Measurements from ENCODE around the gene DDAH1.

Gene DDAH1

GRCh38 chr1:85358702-85359438 is 106.1 kb downstream of the DDAH1 start:
- no peak for TF ChIP-seq GATA3 (IDR thresholded peaks at IDR 0.05; ENCODE audit: low read depth, low read length)
- TF ChIP-seq GATA2 (IDR thresholded peaks at IDR 0.05; ENCODE audit: low read depth, low read length) = no peak

GRCh38 chr1:85357817-85358216 is 107.1 kb downstream of the DDAH1 start:
- no peak for TF ChIP-seq GATA3 (IDR thresholded peaks at IDR 0.05; ENCODE audit: low read depth, low read length)
- no peak for TF ChIP-seq GATA2 (IDR thresholded peaks at IDR 0.05; ENCODE audit: low read depth, low read length)

GRCh38 chr1:85356130-85356529 is 108.8 kb downstream of the DDAH1 start:
- TF ChIP-seq GATA2 (IDR thresholded peaks at IDR 0.05; ENCODE audit: low read depth, low read length) = no peak
- TF ChIP-seq GATA3 (IDR thresholded peaks at IDR 0.05; ENCODE audit: low read depth, low read length) = no peak

GRCh38 chr1:85352055-85352454 is 112.9 kb downstream of the DDAH1 start:
- TF ChIP-seq GATA3 (IDR thresholded peaks at IDR 0.05; ENCODE audit: low read depth, low read length) (no peak), GATA2 (IDR thresholded peaks at IDR 0.05; ENCODE audit: low read depth, low read length) (no peak)

- no peak for TF ChIP-seq GATA3 (IDR thresholded peaks at IDR 0.05; ENCODE audit: low read depth, low read length)
- no peak for TF ChIP-seq GATA2 (IDR thresholded peaks at IDR 0.05; ENCODE audit: low read depth, low read length)
Measured at GRCh38 chr1:85351202-85351828, 113.6 kb downstream of the DDAH1 start.

- no peak for TF ChIP-seq GATA3 (IDR thresholded peaks at IDR 0.05; ENCODE audit: low read depth, low read length)
- no peak for TF ChIP-seq GATA2 (IDR thresholded peaks at IDR 0.05; ENCODE audit: low read depth, low read length)
Measured at GRCh38 chr1:85349224-85349623, 115.7 kb downstream of the DDAH1 start.

GRCh38 chr1:85347908-85348307 is 117.1 kb downstream of the DDAH1 start:
- no peak for TF ChIP-seq GATA3 (IDR thresholded peaks at IDR 0.05; ENCODE audit: low read depth, low read length)
- TF ChIP-seq GATA2 (IDR thresholded peaks at IDR 0.05; ENCODE audit: low read depth, low read length) = no peak

- TF ChIP-seq GATA3 (IDR thresholded peaks at IDR 0.05; ENCODE audit: low read depth, low read length) = no peak
Measured at GRCh38 chr1:85344256-85344694, 120.7 kb downstream of the DDAH1 start.

GRCh38 chr1:85343612-85344255 is 121.2 kb downstream of the DDAH1 start:
- TF ChIP-seq GATA2 (IDR thresholded peaks at IDR 0.05; ENCODE audit: low read depth, low read length) (no peak), GATA3 (IDR thresholded peaks at IDR 0.05; ENCODE audit: low read depth, low read length) (no peak)

- no peak for TF ChIP-seq GATA2 (IDR thresholded peaks at IDR 0.05; ENCODE audit: low read depth, low read length)
- TF ChIP-seq GATA3 (IDR thresholded peaks at IDR 0.05; ENCODE audit: low read depth, low read length) = no peak
Measured at GRCh38 chr1:85343213-85343611, 121.7 kb downstream of the DDAH1 start.

- TF ChIP-seq GATA3 (IDR thresholded peaks at IDR 0.05; ENCODE audit: low read depth, low read length) = no peak
- TF ChIP-seq GATA2 (IDR thresholded peaks at IDR 0.05; ENCODE audit: low read depth, low read length) = no peak
Measured at GRCh38 chr1:85342207-85342606, 122.8 kb downstream of the DDAH1 start.

GRCh38 chr1:85340427-85340826 is 124.5 kb downstream of the DDAH1 start:
- TF ChIP-seq GATA3 (IDR thresholded peaks at IDR 0.05; ENCODE audit: low read depth, low read length) = no peak
- TF ChIP-seq GATA2 (IDR thresholded peaks at IDR 0.05; ENCODE audit: low read depth, low read length) = no peak

GRCh38 chr1:85339656-85340399 is 125.1 kb downstream of the DDAH1 start:
- TF ChIP-seq GATA2 (IDR thresholded peaks at IDR 0.05; ENCODE audit: low read depth, low read length) = no peak
- no peak for TF ChIP-seq GATA3 (IDR thresholded peaks at IDR 0.05; ENCODE audit: low read depth, low read length)

GRCh38 chr1:85339089-85339488 is 125.9 kb downstream of the DDAH1 start:
- TF ChIP-seq GATA2 (IDR thresholded peaks at IDR 0.05; ENCODE audit: low read depth, low read length) (no peak), GATA3 (IDR thresholded peaks at IDR 0.05; ENCODE audit: low read depth, low read length) (no peak)
